SKM-1 treated with dmso at 0.1 percent for 144 hours (cell line): ENCODE results near the gene PTPRM.
"Not testable (repeated sequence)": the region's sequence is repeated elsewhere in the genome, so short reads cannot be mapped to it uniquely, and the experiment has no call there.

Experiments
- DNase-seq: peaks from one replicate; lab custom pipeline; 2025; ENCODE audit not compliant: unreplicated experiment; lab: John Stamatoyannopoulos, UW

The PTPRM gene

GRCh38 chr18:7927119-7927518 lies 360.0 kb downstream of the PTPRM start:
- no peak for DNase-seq

DNA sequence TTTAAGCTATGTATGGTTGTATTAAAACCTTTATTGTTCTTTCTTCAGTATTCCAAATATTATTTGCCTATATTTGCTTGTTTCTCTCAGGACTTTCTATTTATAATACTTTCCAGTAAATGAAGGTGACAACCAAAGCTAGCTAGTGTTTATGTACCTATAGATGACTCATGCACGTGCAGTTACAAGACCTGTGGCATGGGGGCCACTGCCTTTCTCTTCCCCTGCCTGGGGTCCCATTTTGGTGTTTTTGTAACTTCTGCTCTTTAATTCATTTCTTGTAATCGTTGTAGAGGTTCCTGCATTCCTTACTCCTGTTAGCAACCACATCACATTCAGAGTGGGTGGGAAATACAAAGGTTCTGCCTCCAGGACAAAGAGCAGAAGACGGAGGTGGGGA lies 364.6 kb downstream of the PTPRM start:
- DNase-seq: no peak

DNA sequence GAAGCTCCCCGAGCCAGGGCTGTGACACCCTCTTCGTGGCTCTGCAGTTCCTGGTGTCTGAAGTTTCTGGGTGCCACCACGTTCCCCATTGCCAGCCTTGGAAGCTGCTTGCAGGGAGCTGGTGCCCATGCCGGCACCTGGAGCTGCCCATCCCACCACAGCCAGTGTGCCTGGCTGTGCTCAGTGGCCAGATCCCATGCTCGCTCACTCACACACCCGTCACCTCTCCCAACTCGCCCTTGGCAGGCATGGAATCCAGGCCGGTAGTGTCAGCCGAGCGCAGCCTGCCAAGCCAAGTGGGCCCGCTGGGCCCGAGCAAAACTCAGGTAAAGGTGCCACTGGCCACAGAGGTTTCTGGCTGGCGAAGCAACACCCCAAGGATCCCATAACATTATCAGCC lies 370.2 kb downstream of the PTPRM start:
- no peak for DNase-seq

GRCh38 chr18:7939521-7939920 lies 372.4 kb downstream of the PTPRM start:
- DNase-seq: no peak

DNA sequence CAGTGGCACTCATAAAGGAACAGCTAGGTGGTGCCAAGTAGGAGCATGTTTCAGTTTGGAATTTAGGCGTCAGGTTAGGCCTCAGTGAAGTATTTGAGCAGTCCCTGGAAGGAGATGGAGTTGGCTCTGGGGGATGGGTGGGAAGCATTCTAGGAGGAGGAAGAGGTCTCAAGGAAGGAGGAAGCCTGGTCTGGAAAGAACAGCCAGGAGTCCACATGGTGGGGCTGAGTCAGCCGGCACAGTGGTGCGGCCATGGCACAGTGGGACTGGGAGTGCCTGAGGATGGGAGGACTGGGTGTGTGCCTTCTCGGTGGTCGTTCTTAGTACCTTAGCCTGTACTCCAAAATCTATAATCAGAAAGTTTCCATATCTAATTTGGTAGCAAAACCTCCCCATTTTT lies 373.3 kb downstream of the PTPRM start:
- no peak for DNase-seq

DNA sequence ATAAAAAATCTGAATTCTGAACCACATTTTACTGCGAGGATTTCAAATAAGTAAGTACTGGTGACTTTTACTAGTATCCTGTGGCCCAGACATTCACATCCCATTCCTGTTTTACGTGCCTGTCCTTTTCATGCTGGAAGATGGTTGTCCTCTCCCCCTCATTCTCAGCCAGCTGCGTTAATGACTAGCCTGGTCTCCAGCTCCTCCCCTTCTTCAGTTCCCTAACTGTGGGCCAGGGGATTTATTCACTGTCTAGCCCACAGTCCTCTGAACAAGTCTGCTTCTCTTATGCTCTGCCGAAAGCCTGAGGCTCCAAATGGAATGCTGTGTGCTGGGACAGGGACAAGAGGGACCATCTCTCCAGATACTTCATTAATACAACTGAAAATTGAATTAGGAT lies 373.9 kb downstream of the PTPRM start:
- no peak for DNase-seq

DNA sequence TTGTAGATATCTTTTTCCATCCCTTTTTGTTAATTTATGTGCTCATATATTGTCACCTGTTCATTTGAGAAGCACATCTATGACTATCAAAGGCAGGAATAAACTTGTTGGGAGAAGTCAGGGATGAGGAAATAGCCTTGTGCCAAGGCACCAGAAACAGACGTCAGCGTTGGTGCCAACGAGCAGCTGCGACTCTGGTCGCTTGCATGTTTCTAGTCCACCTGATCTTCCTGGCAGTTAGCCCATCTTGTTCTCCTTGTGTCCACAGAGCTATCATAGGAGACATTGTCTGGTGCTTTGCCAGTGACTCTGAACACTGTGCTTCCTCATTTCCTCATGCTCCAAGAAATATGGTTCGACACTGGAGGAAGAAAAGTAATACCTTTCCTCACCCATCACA lies 374.4 kb downstream of the PTPRM start:
- no peak for DNase-seq

DNA sequence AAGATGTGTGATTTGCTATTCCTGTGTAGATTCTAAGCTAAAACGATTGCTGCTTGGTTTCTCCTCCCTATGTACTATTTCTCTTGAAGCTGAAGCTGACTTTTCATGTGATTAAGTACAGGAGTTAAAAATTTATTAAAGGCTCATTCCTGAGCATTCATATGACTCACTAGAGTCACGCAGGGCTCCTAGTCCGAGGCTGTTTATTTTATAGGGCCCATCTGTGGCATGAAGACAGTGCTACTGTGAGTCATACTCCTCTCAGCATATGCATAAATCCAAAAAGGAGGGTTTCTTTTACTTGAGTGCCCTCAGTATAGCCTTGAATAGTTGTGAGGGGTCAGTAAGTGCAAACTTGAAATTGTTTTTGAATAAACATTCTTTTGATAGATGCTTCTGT lies 378.8 kb downstream of the PTPRM start:
- DNase-seq: no peak

DNA sequence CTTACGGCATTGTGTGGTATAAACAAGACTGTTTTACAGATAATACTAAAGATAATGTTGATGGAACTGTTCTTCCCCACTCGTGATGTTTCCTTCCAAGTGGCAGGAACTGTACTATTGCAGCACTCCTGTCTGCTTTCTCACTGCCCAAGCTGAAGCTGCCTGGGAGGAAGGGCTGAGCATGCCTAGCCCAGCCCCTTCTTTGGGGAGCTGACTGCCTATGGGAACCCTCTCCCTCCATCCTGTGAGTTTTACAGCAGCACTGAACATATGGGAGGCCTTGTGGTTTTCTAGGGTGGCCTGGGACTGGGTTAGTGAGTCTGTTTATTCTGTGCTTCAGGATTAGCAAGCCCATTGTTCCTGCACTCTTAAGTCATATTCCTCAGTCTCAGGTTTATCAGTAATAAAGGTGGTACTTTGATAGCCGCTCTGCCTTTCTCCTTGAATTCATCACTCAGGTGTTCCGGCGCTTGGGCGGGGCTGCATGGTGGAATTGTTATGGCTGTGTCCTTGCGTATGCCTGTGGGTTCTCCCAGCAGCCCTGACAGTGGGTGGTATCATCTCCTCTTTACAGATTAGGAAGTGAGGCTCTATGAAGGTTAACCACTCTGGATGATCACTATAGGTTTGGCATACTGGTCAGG lies 379.7 kb downstream of the PTPRM start:
- no peak for DNase-seq

GRCh38 chr18:7950380-7951136 lies 383.4 kb downstream of the PTPRM start:
- DNase-seq: no peak

DNA sequence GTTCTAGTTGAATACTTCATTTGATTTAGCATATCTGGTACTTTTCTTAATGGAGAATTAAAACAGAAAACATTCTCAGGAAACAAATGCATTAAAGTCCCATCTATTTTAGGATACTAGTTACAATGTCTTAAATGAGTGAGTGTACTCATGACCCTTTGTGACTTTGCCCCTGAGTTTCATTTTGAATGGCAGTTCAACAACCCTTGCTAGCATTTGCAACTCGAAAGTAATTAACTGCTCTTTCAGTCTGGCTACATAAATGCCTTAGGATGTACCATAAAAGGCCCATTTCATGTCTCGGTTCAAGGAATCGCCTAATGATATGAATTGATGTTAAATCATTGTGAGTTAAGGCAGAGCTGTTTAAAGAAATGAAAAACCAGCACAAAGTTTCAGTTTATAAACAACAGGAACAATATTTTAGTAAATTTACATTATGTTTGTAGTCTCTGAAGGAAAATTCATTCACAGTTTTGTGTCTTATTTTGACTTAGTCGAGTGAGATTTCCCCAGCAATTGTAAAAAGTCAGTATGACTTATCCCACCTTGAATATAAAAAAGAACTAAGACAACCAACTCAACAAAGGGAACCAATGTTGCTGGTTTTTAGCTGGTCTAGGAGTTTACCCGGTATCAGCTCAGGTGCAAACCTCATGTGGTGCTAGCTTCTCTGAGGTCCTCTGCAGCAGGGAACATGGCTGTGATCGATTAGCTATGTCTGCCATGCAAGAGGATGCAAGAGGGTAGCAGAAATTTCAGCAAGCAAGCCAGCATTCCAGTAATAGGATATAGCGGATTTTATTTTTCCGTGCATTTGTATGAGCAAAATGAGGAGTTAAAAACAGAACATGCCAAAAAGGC lies 386.2 kb downstream of the PTPRM start:
- DNase-seq: no peak

DNA sequence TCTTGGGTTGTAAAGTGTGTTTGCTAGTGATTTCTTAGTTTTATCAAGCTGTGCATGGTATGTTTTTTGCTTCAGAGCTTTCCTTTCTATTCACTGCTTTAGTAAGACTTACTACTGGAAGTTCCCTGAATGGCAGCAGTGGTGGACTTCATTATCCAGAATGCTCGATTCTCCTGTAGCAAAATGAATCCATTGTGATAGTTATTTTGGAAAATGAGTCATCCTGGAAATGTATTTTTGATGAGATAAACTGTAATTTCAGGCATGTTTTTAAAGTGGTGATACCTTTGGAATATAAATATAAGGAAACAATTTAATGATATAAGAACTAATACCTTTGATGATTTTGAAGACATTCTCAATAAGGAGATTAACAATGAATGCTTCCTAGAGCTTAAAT lies 387.1 kb downstream of the PTPRM start:
- no peak for DNase-seq

GRCh38 chr18:7955175-7955574 lies 388.1 kb downstream of the PTPRM start:
- no peak for DNase-seq

GRCh38 chr18:7957297-7957696 lies 390.2 kb downstream of the PTPRM start:
- DNase-seq: no peak

- no peak for DNase-seq
Observed at GRCh38 chr18:7958081-7958896, 391.2 kb downstream of the PTPRM start.

DNA sequence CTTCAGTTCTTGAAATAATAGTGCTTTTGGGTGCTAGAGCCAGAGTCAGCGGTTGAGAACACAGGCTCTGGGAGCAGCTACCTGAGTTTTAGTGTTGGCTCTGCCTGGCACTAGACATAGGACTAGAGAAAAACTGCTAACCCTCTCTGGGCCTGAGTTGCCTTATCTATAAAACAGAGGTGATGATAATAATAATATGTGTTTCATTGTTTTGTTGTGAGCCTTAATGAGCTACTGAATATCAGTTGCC lies 391.7 kb downstream of the PTPRM start:
- DNase-seq: no peak

GRCh38 chr18:7966682-7967081 lies 399.6 kb downstream of the PTPRM start:
- DNase-seq: not testable (repeated sequence)

DNA sequence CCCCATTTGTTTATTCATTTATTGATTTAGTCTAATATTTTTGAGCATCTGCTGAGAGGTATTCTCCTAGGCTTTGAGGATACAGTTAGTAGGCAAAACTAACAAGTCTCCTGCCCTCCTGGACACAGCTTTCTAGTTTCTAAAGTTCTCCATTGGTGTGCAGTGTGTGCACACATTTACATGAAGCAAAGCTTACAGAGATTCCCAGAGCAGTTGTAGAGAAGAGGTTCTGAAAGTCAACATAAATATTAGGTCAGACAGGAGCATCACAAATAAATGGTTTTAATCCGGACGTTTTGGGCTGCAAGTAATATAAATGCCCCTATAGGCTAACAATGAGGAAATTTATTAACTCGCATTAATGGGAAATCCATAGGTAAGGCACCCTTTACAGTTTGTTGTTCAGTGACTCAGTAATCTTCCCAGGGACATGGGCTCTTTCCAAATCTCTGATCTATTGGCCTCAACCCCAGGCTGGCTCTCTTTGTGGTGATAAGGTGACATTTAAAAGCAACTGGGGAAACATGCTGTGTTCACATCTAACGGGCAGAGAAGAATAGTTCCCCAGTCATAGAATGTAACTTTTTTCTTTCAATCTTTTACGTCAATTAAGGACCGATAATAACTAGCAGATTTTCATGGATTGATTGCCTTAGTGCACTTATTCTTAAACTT lies 407.2 kb downstream of the PTPRM start:
- DNase-seq: no peak

DNA sequence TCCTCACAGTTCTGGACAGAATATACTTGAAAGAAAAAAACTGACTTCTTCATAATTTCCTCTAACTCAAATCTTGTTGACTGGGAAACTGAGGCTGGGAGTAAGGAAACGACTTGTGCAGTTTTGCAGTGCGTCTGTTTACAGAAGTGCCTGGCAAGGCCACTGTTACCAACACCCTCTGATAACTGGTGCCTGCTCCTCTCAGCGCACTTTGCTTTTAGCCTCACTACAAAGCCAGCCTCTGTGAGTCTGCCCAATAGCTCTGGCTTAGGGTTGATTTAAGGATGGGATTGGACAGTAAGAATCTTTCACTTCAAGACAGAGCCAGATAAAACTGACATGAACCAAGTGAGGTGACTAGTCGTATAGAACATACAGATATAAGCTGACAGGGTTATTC lies 410.8 kb downstream of the PTPRM start:
- DNase-seq: no peak

DNA sequence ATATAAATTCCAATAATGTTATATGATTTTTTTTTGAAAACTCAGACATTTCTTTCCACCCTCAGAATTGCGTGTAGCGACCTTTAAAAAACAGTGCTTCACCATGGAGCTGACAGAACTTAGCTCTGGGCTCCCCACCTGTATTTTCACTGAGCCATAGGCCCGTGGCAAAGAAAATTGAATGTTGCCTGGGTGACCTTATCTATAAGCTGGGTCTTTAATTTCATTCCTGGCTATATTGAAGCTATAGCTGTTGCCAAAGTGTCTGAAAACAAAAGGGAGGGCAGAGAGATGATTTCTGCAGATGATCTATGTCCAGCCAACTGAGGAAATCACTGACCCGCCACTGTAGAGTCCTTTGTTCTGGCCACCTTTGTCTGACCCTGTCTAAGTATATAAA lies 411.7 kb downstream of the PTPRM start:
- no peak for DNase-seq

DNA sequence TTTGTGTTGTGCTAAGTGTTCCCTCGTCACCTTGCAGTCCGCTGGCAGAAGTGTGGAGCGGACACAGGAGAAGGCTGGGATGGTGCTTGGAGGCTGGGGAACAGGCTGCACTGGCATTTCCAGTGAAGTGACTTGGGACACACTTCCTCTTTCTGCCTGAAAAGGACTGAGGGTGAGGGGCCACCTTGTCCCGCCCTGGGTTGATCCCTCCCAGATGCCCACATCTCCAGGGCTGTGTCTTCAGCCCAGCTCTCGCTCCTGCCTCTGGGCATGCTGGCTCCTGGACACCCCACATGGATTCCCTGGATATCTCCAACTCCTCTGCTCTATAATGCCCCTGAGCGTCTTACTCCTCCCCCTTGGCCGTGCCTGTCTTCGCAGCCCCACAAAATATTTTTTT lies 412.6 kb downstream of the PTPRM start:
- DNase-seq: no peak
